GM18526 (cell line): ENCODE measurements around the gene MAPK10.

Experiments used
- POLR2A ChIP-seq: IDR thresholded peaks from 3 replicates; pipeline ENCODE4 v1.6.1; 2011; ENCODE audit not compliant: insufficient read length; ENCODE audit errors: extremely low read depth

Gene MAPK10

DNA sequence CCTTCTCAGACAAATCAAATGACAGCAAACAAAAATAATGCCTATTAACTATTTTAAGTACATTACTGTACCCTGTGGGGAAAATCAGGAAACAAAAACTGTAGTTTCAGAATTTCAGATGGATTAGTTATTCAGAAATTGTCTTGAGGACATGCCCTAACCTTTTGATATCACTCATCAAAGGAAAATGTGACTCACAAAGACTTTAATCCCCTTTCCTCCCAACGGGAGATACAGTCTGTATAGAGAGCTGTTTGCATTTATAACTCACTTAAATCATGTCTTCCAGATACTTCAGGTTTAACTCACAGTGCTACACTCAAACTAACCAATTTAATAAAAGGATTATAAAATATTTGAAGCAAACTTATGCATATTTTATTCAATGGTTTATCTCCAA lies 304.0 kb downstream of the MAPK10 start:
- TF ChIP-seq POLR2A, result no peak

DNA sequence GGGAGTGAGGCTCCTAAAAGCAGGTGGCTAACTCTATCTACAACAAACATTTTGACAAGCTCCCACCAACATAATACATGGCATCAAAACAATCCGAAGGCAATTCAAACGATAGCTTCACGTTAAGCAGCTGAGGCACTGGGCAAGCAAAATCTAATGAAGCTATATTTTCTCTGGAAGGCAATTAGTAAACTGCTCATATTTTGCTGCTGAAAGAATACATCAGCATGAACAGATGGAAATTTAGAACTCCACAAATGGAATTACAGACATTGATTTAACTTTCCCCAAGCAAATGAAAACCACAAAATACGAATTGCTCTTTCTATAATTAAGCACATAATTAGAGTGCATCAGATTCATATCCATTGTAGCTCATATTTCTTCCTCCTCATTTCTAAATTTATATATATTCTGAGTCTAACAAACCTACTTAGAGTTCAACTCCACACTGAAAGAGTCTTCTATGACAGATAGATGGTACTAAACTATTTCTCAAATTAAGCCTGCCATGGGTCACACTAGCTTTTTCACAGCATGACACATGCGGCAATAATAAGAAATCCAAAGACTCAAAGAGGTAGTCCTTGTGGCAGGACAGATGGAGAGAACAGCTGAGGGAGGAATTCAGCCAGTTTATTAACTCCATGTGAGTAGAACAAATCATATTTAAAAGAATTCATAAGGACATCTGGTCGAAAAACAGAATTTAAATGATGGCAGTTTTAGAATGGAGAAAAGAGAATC lies 305.4 kb downstream of the MAPK10 start:
- TF ChIP-seq POLR2A, result no peak

GRCh38 chr4:86050496-86050895 lies 309.4 kb downstream of the MAPK10 start:
- no peak for TF ChIP-seq POLR2A

DNA sequence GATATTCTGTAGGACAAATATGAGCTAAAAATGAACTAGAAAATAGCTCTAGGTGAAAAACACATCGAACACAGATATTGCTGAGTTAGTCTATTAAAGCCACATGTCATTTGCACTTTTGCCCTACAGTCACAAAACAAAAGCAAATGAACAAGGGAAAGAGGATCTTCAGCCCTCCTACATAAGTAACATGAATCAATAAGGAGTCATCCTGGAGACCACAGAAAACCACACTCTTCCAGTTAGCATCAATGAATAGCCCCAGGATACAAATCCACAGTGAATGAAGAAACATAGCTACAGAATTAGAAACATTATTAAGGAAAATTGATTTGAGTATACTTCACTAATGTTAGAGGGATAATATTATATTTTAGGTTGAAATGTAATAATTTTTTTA lies 311.4 kb downstream of the MAPK10 start:
- TF ChIP-seq POLR2A, result no peak

DNA sequence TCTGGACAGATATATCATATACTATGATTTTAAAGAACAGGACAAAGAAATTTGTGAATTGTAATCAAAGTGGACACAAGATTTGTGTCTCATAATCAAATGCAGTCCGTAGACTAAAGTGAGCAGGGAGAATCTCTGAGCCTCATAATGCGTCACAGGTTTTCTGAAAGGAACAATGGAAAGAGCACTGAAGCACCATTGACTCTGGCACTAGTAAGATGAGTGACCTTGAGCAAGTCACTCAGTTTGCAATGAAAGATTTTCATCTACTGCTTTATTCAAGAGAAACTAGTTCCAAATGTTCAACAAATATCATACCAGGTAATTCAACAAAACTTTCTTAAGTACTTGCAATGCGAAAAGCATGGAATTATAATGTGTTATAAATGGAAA lies 315.3 kb downstream of the MAPK10 start:
- no peak for TF ChIP-seq POLR2A

DNA sequence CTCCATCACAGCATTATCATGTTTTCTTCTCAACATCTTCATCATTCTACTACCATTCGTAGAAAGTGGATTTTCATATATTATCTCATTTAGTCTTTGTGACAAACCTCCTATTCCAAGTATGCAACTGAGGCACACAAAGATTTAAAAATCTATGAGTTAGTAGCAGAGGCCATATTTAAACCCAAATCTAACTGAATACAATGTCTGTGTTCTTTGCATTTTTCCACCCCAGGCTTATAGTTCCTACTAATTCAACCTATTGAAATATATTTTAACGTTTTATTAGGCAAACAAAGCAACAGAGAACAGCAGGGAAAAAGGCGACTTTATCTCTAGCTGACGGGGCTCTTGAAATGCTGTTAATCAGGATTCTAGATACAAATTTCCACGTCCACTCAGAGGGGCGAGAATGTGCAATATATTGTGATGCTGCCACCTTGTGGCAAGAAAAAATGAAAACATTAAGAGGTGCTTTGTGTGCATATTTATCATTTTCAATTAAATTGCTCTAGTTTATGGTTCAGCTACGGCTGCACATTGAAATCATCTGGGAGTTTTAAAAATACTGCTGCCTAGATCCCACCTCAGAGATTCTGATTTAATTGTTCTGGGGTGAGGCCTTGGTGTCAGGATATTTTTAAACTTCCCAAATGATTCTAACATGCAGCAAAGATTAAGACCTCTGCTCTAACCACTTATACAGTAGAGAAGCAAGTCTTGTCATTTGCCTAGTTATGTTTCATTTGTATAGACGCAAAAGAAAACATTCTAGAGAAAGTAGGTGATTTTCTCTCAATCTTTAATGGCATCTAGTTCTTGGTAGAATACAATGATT lies 315.9 kb downstream of the MAPK10 start:
- TF ChIP-seq POLR2A, result no peak

GRCh38 chr4:86038037-86038436 lies 321.8 kb downstream of the MAPK10 start:
- no peak for TF ChIP-seq POLR2A

- TF ChIP-seq POLR2A, result no peak
Observed at GRCh38 chr4:86036736-86037135, 323.1 kb downstream of the MAPK10 start.

- TF ChIP-seq POLR2A, result no peak
Observed at GRCh38 chr4:86035688-86036087, 324.2 kb downstream of the MAPK10 start.

DNA sequence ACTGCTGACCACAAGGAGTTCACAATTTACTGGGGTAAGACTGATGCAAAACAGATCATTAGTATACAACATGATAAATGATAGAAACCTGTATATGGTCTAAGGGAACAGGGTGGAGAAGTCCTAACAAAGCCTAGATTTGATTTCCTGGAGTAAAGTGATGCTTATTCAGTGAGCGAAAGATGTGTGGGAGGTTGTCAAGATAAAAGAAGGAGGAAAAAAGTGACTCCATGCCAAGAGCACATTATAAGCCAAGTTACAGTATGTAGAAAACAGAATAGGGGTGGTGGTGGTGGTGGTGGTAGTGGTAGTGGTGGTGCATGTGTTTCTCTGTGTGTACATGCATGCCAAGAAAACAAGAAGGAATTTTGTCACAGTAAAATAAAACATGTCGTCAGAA lies 325.2 kb downstream of the MAPK10 start:
- no peak for TF ChIP-seq POLR2A

GRCh38 chr4:86033171-86033570 lies 326.7 kb downstream of the MAPK10 start:
- TF ChIP-seq POLR2A, result no peak

DNA sequence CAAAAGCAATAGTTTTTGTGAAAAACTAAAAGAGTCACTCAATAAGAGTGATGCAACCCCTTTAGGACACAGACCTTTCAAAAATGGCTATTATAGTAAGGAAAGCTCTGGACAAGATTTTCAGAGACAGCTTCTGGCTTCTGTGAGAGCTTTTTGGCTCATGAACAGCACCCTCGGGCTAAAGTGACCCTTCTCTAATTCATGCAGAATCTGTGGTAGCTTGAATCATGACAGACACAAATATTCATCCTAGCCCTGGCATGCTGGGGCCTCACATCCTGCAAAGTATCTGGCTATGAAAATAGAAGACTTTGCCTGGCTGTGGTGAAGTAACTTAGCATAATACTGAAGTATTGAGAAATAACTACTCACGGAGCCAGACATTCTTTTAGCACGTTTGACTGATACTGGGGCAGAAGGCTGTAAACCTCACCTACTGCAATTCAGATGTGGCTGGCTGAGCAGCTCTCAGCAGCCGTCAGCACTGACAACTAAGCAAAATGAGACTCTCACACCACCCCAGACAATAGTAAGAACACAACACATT lies 327.3 kb downstream of the MAPK10 start:
- TF ChIP-seq POLR2A, result no peak

- TF ChIP-seq POLR2A, result no peak
Observed at GRCh38 chr4:86031927-86032326, 327.9 kb downstream of the MAPK10 start.

DNA sequence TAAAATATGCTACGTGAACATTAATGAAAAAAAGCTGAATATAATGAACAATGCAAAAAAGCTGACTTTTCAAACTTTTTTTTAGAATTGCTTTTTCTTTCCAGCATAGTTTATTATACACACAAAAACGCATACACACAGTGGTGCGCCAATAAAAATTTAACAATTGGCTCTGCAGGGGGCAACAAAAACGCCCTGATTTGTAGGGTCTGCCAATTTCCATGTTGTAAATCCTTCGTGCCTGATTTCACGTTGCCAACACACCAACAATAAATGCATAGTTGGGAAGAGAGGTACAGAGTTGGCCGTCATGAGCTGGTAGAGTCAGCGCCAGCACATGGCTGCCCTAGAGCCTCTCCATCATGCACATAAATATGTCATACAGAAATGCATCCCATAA lies 333.1 kb downstream of the MAPK10 start:
- no peak for TF ChIP-seq POLR2A

DNA sequence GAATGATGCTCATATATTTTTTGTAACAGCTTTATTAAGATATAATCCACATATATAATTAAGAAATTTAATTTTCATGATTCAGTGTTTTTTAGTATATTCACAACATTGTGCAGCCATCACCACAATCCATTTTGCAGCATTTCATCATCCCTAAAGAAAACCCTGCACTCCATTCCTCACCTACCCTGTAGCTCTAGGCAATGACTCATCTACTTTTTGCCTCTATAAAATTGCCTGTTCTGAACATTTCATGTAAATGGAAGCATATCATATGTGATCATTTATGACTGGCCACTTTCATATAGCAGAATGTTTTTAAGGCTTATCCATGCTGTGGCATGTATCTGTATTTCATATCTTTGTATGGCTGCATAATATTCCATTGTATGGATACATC lies 339.9 kb downstream of the MAPK10 start:
- TF ChIP-seq POLR2A, result no peak

DNA sequence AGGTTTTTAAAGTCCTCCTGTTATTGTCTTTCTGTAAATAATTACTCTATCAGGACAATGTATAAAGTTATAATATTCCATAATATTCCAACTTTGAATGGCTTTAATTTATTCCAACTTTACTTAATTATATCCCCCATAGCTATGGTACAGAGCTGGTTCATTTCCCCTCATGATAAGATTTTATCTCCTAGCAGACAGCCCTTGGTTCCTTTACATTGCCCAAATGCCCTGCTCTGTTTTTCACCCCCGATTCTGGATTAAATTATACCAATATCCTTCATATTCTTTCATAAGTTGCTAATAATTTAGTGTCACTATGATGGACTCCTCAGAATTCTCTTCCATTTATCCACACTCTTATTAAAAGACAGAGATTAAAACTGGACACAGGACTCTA lies 340.5 kb downstream of the MAPK10 start:
- TF ChIP-seq POLR2A, result no peak
